ENCODE measurements around the gene LRRC4C. TPM values are rescaled to one million over a fixed set of nuclear protein-coding genes. Genes with fewer than 3 reads are reported as not detected.

Gene LRRC4C
- total and polyA plus RNA-seq, 2 donors (not counting 3 experiments of a cell fraction or from before 2014, with no cell fraction given): not detected

DNA sequence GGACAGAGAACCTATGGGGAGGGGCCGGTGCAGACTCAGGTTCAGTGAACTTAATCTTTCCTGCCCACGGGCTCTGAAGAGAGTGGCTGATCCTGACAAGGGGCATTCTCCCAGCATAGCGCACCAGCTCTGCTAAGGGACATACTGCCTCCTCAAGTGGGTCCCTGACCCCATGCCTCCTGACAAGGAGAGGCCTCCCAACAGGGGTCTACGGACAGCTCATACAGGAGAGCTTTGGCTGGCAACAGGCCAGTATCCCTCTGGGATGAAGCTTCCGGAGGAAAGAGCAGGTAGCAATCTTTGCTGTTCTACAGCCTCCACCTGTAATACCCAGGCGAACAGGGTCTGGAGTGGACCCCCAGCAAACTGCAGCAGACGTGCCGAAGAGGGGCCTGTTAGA lies 394.0 kb downstream of the LRRC4C start:
- dilution Hi-C loops (cut with MboI; ENCODE audit: extremely low pct_ligation_motif_present, low sequenced_read_pairs) (no loop called here), intact Hi-C loops (cut with micrococcal nuclease) (no loop called here)
- ChIA-PET POLR2A (no interaction called here), CTCF (no interaction called here)
- Histone ChIP-seq H3K9me3 (replicated peaks; ENCODE audit: control insufficient read depth, insufficient read depth, low read length) (no peaks in the 10 kb centered on the region), H3K36me3 (ENCODE audit: control insufficient read depth in 2 of 2, extremely low read depth in 1 of 2, insufficient read depth in 2 of 2, low read length in 2 of 2) (no peaks in the 10 kb centered on the region), H3K4me2 (ENCODE audit: insufficient read depth, low read length) (no peak overlapping the region), H3K9me1 (replicated peaks; ENCODE audit: control insufficient read depth, extremely low read depth, insufficient read depth, low read length) (no peaks in the 10 kb centered on the region), H3K4me1 (ENCODE audit: control insufficient read depth, extremely low read depth, insufficient read depth, low read length) (no peaks in the 10 kb centered on the region), H3K4me3 (replicated peaks in 1 of 3; ENCODE audit: insufficient read depth in 1 of 3, low read depth in 1 of 3, low read length in 3 of 3) (no peak overlapping the region), H3K9ac (replicated peaks; ENCODE audit: extremely low read depth, insufficient read depth, low read length) (no peak overlapping the region), H3K27ac (ENCODE audit: insufficient read depth, low read depth, low read length) (no peak overlapping the region), H4K20me1 (replicated peaks; ENCODE audit: control insufficient read depth, extremely low read depth, insufficient read depth, low read length) (no peaks in the 10 kb centered on the region), H3K27me3 (ENCODE audit: control insufficient read depth in 2 of 2, insufficient read depth in 2 of 2, low read length in 2 of 2) (no peaks in the 10 kb centered on the region), H3K79me2 (ENCODE audit: control insufficient read depth, insufficient read depth, low read length) (no peaks in the 10 kb centered on the region), H2AFZ (ENCODE audit: low read depth, low read length) (no peak overlapping the region)
- FAIRE-seq (no peak), DNase-seq (ENCODE audit: low read depth, low spot score) (no peak)
- TF ChIP-seq GATA2 (IDR thresholded peaks at IDR 0.05; ENCODE audit: insufficient read depth, insufficient read length, low read depth, low read length): no peak
- no peak for TF ChIP-seq EZH2 (IDR thresholded peaks at IDR 0.05; ENCODE audit: borderline replicate concordance, low read depth, low read length, severe bottlenecking)
- TF ChIP-seq, protein P1, sequence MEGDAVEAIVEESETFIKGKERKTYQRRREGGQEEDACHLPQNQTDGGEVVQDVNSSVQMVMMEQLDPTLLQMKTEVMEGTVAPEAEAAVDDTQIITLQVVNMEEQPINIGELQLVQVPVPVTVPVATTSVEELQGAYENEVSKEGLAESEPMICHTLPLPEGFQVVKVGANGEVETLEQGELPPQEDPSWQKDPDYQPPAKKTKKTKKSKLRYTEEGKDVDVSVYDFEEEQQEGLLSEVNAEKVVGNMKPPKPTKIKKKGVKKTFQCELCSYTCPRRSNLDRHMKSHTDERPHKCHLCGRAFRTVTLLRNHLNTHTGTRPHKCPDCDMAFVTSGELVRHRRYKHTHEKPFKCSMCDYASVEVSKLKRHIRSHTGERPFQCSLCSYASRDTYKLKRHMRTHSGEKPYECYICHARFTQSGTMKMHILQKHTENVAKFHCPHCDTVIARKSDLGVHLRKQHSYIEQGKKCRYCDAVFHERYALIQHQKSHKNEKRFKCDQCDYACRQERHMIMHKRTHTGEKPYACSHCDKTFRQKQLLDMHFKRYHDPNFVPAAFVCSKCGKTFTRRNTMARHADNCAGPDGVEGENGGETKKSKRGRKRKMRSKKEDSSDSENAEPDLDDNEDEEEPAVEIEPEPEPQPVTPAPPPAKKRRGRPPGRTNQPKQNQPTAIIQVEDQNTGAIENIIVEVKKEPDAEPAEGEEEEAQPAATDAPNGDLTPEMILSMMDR (IDR thresholded peaks at IDR 0.05; ENCODE audit: extremely low read depth in 1 of 2, insufficient read depth in 1 of 2, low read depth in 1 of 2, low read length in 2 of 2): no peak
- TF ChIP-seq, protein P2, sequence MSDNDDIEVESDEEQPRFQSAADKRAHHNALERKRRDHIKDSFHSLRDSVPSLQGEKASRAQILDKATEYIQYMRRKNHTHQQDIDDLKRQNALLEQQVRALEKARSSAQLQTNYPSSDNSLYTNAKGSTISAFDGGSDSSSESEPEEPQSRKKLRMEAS (IDR thresholded peaks at IDR 0.05; ENCODE audit: insufficient read depth, insufficient read length): no peak
- no peak for TF ChIP-seq MYC (IDR thresholded peaks at IDR 0.05; ENCODE audit: low read depth, low read length)
- TF ChIP-seq FOS (IDR thresholded peaks at IDR 0.05; ENCODE audit: borderline replicate concordance, insufficient read depth, low read length): no peak
- TF ChIP-seq JUN (IDR thresholded peaks at IDR 0.05; ENCODE audit: borderline replicate concordance, insufficient read depth, insufficient read length, low read depth): no peak
- TF ChIP-seq POLR2A (IDR thresholded peaks at IDR 0.05; ENCODE audit: low read depth, low read length): no peak
- no peak for TF ChIP-seq POLR2AphosphoS5 (IDR thresholded peaks at IDR 0.05; ENCODE audit: insufficient read depth, low read depth, low read length)
- BruUV-seq (replicated peaks): no TSS peak

Measured in endothelial cell of umbilical vein (primary cell).